CD4-positive, alpha-beta T cell (primary cell): Measurements from ENCODE around the gene RNU7-1. TPM values are rescaled to one million over a fixed set of nuclear protein-coding genes. Genes with fewer than 3 reads are reported as not detected.

Experiments
- ATAC-seq: fragments of 200-7000 bp; cut with Tn5 transposase; one replicate; pipeline ENCODE4 v1.10.0; 2022; ENCODE audit warnings: mild to moderate bottlenecking; ENCODE audit not compliant: poor library complexity
- CTCF ChIA-PET: fragments of 350-600 bp; sonication (Branson Sonifier 250); formaldehyde crosslinking; loops from one replicate; lab custom pipeline; 2021; ENCODE audit warnings: antibody characterized with exemption, inconsistent platforms; lab: Charles Lee
- POLR2A ChIA-PET: fragments of 350-600 bp; sonication (Branson Sonifier 250); formaldehyde crosslinking; loops from one replicate; lab custom pipeline; 2021; ENCODE audit warnings: antibody characterized with exemption, inconsistent platforms; lab: Charles Lee
- DNase-seq, 14 experiments: peaks; one replicate each; pipeline ENCODE4 v3.0.0-alpha.2; 2013 to 2020; ENCODE audit warnings: mixed read lengths in 2 of 14
- H3K27ac ChIP-seq, 2 donors: one replicate each; pipeline versions ENCODE4 v1.5.1 to v1.7.0; 2013; ENCODE audit warnings: low read length in 2 of 2, low read depth in 1 of 2, mild to moderate bottlenecking in 1 of 2
- H3K27me3 ChIP-seq, 2 experiments: 1 replicate in 1 of 2; 2 replicates in 1 of 2; pipeline versions ENCODE4 v1.6.1 to v1.7.0; 2013; ENCODE audit warnings: low read length in 2 of 2, control low read depth in 1 of 2, mild to moderate bottlenecking in 1 of 2, moderate library complexity in 1 of 2; ENCODE audit not compliant: insufficient read depth in 2 of 2, control insufficient read depth in 1 of 2
- H3K36me3 ChIP-seq: one replicate; pipeline ENCODE4 v1.6.1; 2013; ENCODE audit warnings: low read length, control low read depth; ENCODE audit not compliant: insufficient read depth
- H3K4me1 ChIP-seq: one replicate; pipeline ENCODE4 v1.6.1; 2013; ENCODE audit warnings: low read length, control low read depth; ENCODE audit not compliant: insufficient read depth
- H3K4me3 ChIP-seq: one replicate; pipeline ENCODE4 v1.5.1; 2013; ENCODE audit warnings: mild to moderate bottlenecking, low read length, moderate library complexity
- H3K9me3 ChIP-seq, 2 experiments: 1 replicate in 1 of 2; 2 replicates in 1 of 2; pipeline versions ENCODE4 v1.6.1 to v1.7.0; 2013; ENCODE audit warnings: low read length in 2 of 2, mild to moderate bottlenecking in 2 of 2, control low read depth in 1 of 2, moderate library complexity in 1 of 2; ENCODE audit not compliant: control insufficient read depth in 1 of 2, insufficient read depth in 1 of 2
- H3K27ac Mint-ChIP-seq: one replicate; pipeline ENCODE4 v1.8.0; 2020; ENCODE audit warnings: mixed read lengths
- H3K27me3 Mint-ChIP-seq: one replicate; pipeline ENCODE4 v1.8.0; 2021; ENCODE audit warnings: mixed read lengths
- H3K36me3 Mint-ChIP-seq: one replicate; pipeline ENCODE4 v1.8.0; 2021; ENCODE audit warnings: low read depth, mixed read lengths
- H3K4me1 Mint-ChIP-seq: one replicate; pipeline ENCODE4 v1.8.0; 2021; ENCODE audit warnings: low read depth, mixed read lengths
- H3K4me3 Mint-ChIP-seq: one replicate; pipeline ENCODE4 v1.8.0; 2020; ENCODE audit warnings: mild to moderate bottlenecking, mixed read lengths
- H3K9me3 Mint-ChIP-seq: one replicate; pipeline ENCODE4 v1.8.0; 2020; ENCODE audit warnings: mixed read lengths
- intact Hi-C, 2 experiments: fragments of 100-400 bp; cut with DNase I in 1 of 2; cut with micrococcal nuclease in 1 of 2; formaldehyde crosslinking; loops; one replicate each; pipeline versions ENCODE4 v1.15.1 to v1.9.0; 2023 to 2025; cut with DNase I, micrococcal nuclease
- total RNA-seq, 174 experiments: library from RNA in 2 of 174; stranded (reverse) in 2 of 174; gene quantifications; one replicate each; pipeline ENCODE4 v1.2.3 and lab custom pipeline; 2021 to 2026
- TF ChIP-seq, protein P1 (sequence below): fragments of 200-600 bp; IDR thresholded peaks from one replicate; pipeline ENCODE4 v1.8.0; 2022; ENCODE audit warnings: antibody characterized with exemption, mild to moderate bottlenecking

RNU7-1 gene
- total RNA-seq, 2 experiments from 2014 or later: not detected

- H3K4me3 Mint-ChIP-seq: no peak overlapping the region
- Histone ChIP-seq H3K27ac (no peak overlapping the region), H3K4me1 (peaks cover 26% of the 10 kb centered on the region), H3K27me3 (no peaks in the 10 kb centered on the region), H3K9me3 (no peaks in the 10 kb centered on the region), H3K36me3 (peaks cover 63% of the 10 kb centered on the region), H3K4me3 (no peak overlapping the region)
- H3K36me3 Mint-ChIP-seq: peaks cover 50% of the 10 kb centered on the region
- no peaks in the 10 kb centered on the region for H3K27me3 Mint-ChIP-seq
- ATAC-seq: no peak
- intact Hi-C loops: no loop called here
- ChIA-PET POLR2A (no interaction called here), CTCF (interaction anchor here (0.6 to 1.6 kb wide), 4 partner anchors 18 to 47 kb away, joined by 3 to 5 read pairs (median 4); no protein-coding TSS in a partner anchor)
- H3K9me3 Mint-ChIP-seq: no peaks in the 10 kb centered on the region
- no peak for DNase-seq
- H3K4me1 Mint-ChIP-seq: peaks cover 19% of the 10 kb centered on the region
- TF ChIP-seq, protein P1, sequence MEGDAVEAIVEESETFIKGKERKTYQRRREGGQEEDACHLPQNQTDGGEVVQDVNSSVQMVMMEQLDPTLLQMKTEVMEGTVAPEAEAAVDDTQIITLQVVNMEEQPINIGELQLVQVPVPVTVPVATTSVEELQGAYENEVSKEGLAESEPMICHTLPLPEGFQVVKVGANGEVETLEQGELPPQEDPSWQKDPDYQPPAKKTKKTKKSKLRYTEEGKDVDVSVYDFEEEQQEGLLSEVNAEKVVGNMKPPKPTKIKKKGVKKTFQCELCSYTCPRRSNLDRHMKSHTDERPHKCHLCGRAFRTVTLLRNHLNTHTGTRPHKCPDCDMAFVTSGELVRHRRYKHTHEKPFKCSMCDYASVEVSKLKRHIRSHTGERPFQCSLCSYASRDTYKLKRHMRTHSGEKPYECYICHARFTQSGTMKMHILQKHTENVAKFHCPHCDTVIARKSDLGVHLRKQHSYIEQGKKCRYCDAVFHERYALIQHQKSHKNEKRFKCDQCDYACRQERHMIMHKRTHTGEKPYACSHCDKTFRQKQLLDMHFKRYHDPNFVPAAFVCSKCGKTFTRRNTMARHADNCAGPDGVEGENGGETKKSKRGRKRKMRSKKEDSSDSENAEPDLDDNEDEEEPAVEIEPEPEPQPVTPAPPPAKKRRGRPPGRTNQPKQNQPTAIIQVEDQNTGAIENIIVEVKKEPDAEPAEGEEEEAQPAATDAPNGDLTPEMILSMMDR: no peak
- H3K27ac Mint-ChIP-seq: no peak overlapping the region
These were observed 24.0 kb upstream of the RNU7-1 start for GRCh38 chr12:6919588-6919987.

DNA sequence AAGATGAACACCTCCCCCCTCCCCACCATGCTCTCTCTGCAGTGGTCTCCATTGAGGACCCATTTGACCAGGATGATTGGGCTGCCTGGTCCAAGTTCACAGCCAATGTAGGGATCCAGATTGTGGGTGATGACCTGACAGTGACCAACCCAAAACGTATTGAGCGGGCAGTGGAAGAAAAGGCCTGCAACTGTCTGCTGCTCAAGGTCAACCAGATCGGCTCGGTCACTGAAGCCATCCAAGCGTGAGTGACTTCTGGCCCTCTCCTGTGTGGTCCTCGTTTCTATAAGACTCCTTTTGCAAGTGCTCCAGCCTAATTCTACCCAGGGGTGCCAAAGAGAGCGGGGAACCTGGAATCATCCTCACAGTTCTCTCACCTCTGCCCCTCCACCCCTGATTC lies 22.1 kb upstream of the RNU7-1 start:
- ATAC-seq (no peak), DNase-seq (no peak)
- H3K36me3 ChIP-seq: peaks cover 57% of the 10 kb centered on the region
- POLR2A ChIA-PET: interaction anchor here (0.9 kb wide), 1 partner anchor 22 kb away, joined by 3 read pairs; the partner anchor contains the start of genes C12orf57 and RNU7-1
- peaks cover 17% of the 10 kb centered on the region for H3K4me1 ChIP-seq
- H3K9me3 ChIP-seq: no peaks in the 10 kb centered on the region
- H3K27ac ChIP-seq: no peak overlapping the region
- Mint-ChIP-seq H3K4me1 (peaks cover 17% of the 10 kb centered on the region), H3K9me3 (no peaks in the 10 kb centered on the region), H3K27me3 (no peaks in the 10 kb centered on the region), H3K4me3 (no peak overlapping the region), H3K27ac (no peak overlapping the region), H3K36me3 (peaks cover 42% of the 10 kb centered on the region)
- H3K27me3 ChIP-seq: no peaks in the 10 kb centered on the region
- TF ChIP-seq, protein P1: no peak
- H3K4me3 ChIP-seq: no peak overlapping the region
- intact Hi-C loops: loop anchor here (5.0 kb wide), 1 partner anchor 96 kb away; the partner anchor contains the start of gene LPCAT3 (in 2 of the 2)
- CTCF ChIA-PET: interaction anchor here (1.1 to 1.2 kb wide), 2 partner anchors 49 kb away, joined by 4 read pairs; partner anchors contain the start of gene SPSB2

DNA sequence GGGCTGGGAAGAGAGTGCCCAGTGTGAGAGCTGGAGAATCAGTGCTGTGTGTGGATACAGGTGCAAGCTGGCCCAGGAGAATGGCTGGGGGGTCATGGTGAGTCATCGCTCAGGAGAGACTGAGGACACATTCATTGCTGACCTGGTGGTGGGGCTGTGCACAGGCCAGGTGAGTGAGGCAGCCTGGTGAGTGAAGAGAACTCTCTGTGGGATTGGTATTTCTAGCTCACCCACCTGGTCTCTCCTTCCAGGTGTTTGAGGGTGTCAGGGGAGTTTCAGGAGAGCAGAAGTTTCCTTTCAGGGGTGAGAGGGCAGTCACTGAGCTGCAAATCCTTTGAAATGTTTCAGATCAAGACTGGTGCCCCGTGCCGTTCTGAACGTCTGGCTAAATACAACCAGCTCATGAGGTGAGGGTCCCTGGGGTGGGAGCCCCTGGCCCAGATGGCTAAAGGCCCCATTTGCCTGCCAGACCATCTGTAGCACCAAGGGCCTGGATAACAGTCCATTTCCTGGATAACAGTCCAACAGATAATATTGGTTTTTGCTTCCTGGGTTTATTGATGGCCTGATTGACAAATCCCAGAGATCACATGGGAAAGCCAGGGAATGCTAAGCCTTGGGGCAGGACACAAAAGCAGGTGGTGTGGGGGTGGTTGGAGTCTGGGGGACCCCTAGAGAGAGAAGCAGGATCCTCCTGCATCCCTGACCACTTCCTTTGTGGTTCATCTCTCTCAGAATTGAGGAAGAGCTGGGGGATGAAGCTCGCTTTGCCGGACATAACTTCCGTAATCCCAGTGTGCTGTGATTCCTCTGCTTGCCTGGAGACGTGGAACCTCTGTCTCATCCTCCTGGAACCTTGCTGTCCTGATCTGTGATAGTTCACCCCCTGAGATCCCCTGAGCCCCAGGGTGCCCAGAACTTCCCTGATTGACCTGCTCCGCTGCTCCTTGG lies 21.3 kb upstream of the RNU7-1 start:
- CTCF ChIA-PET: interaction anchor here (1.1 kb wide), 1 partner anchor 50 kb away, joined by 4 read pairs; no protein-coding TSS in a partner anchor
- no peaks in the 10 kb centered on the region for H3K9me3 Mint-ChIP-seq
- H3K36me3 Mint-ChIP-seq: peaks cover 39% of the 10 kb centered on the region
- Histone ChIP-seq H3K27me3 (no peaks in the 10 kb centered on the region), H3K9me3 (no peaks in the 10 kb centered on the region), H3K36me3 (peaks cover 49% of the 10 kb centered on the region), H3K4me1 (peaks cover 21% of the 10 kb centered on the region), H3K27ac (no peak overlapping the region), H3K4me3 (no peak overlapping the region)
- intact Hi-C loops: loop anchor here (5.0 kb wide), 1 partner anchor 95 kb away; the partner anchor contains the start of gene LPCAT3 (in 2 of the 2)
- no peak for DNase-seq
- no peaks in the 10 kb centered on the region for H3K27me3 Mint-ChIP-seq
- H3K27ac Mint-ChIP-seq: no peak overlapping the region
- no peak overlapping the region for H3K4me3 Mint-ChIP-seq
- TF ChIP-seq, protein P1: no peak
- ATAC-seq: no peak
- POLR2A ChIA-PET: interaction anchor here (0.9 kb wide), 1 partner anchor 21 kb away, joined by 3 read pairs; the partner anchor contains the start of genes C12orf57 and RNU7-1
- H3K4me1 Mint-ChIP-seq: peaks cover 24% of the 10 kb centered on the region
